Fibroblast of lung (primary cell): ENCODE data around the gene PLEKHM2. TPM values are rescaled to one million over a fixed set of nuclear protein-coding genes. Genes with fewer than 3 reads are reported as not detected.

Experiments
- DNase-seq, 2 donors: peaks; one replicate each; pipeline versions ENCODE4 v3.0.0 to v3.0.0-alpha.2; 2010; ENCODE audit warnings: low read depth in 2 of 2
- H2AFZ ChIP-seq: 2 replicates; pipeline ENCODE4 v1.5.1; 2012; ENCODE audit warnings: low read length, control low read depth, inconsistent platforms
- H3K27ac ChIP-seq: 2 replicates; pipeline ENCODE4 v1.5.1; 2011; ENCODE audit warnings: low read length, control low read depth; ENCODE audit not compliant: insufficient read depth
- H3K27me3 ChIP-seq: 2 replicates; pipeline ENCODE4 v1.5.1; 2011; ENCODE audit warnings: mild to moderate bottlenecking, low read length; ENCODE audit not compliant: control insufficient read depth, insufficient read depth
- H3K36me3 ChIP-seq: 2 replicates; pipeline ENCODE4 v1.5.1; 2011; ENCODE audit warnings: low read length; ENCODE audit not compliant: control insufficient read depth, insufficient read depth
- H3K4me1 ChIP-seq: 2 replicates; pipeline ENCODE4 v1.5.1; 2011; ENCODE audit warnings: low read length; ENCODE audit not compliant: control insufficient read depth, insufficient read depth; ENCODE audit errors: extremely low read depth
- H3K4me2 ChIP-seq: 2 replicates; pipeline ENCODE4 v1.5.1; 2011; ENCODE audit warnings: low read length, control low read depth; ENCODE audit not compliant: insufficient read depth; ENCODE audit errors: extremely low read depth
- H3K4me3 ChIP-seq, 4 experiments: fragments of 200-600 bp in 1 of 4; sonication (generic) in 1 of 4; replicated peaks in 1 of 4; 2 replicates each; pipeline ENCODE4 v1.5.1; 2011 to 2016; ENCODE audit warnings: low read length in 4 of 4, low read depth in 3 of 4, mild to moderate bottlenecking in 3 of 4, control low read depth in 2 of 4, inconsistent platforms in 1 of 4, mixed read lengths in 1 of 4; ENCODE audit not compliant: insufficient read depth in 1 of 4; ENCODE audit errors: control extremely low read depth in 1 of 4
- H3K79me2 ChIP-seq: 2 replicates; pipeline ENCODE4 v1.5.1; 2012; ENCODE audit warnings: mild to moderate bottlenecking, low read length, inconsistent platforms; ENCODE audit not compliant: control insufficient read depth, insufficient read depth
- H3K9ac ChIP-seq: 2 replicates; pipeline ENCODE4 v1.5.1; 2011; ENCODE audit warnings: mild to moderate bottlenecking, low read length, control low read depth; ENCODE audit not compliant: insufficient read depth
- H3K9me3 ChIP-seq: 2 replicates; pipeline ENCODE4 v1.5.1; 2012; ENCODE audit warnings: low read depth, low read length; ENCODE audit not compliant: control insufficient read depth, insufficient read depth
- H4K20me1 ChIP-seq: 2 replicates; pipeline ENCODE4 v1.5.1; 2011; ENCODE audit warnings: low read length; ENCODE audit not compliant: control insufficient read depth, insufficient read depth; ENCODE audit errors: extremely low read depth
- CTCF ChIP-seq, 2 donors: IDR thresholded peaks in 1 of 2; conservative IDR thresholded peaks in 1 of 2; 1 replicate in 1 of 2; 2 replicates in 1 of 2; pipeline ENCODE4 v1.5.1; 2011 to 2012; ENCODE audit warnings: low read length in 2 of 2, control low read depth in 1 of 2, inconsistent platforms in 1 of 2, low read depth in 1 of 2, mild to moderate bottlenecking in 1 of 2
- EZH2 ChIP-seq: IDR thresholded peaks from 2 replicates; pipeline ENCODE4 v1.5.1; 2012; ENCODE audit warnings: low read length, control low read depth, mild to moderate bottlenecking; ENCODE audit errors: missing control alignments
- polyA plus RNA-seq, 2 donors: library from polyadenylated mRNA; depleted of rRNA in 1 of 2; stranded (reverse) in 1 of 2; unstranded in 1 of 2; fragments of >200 nt; gene quantifications; 2 replicates each; pipeline ENCODE4 v1.2.1, GENCODE V29; 2011 to 2012; ENCODE audit warnings: missing spikeins in 1 of 2
- total RNA-seq: library from RNA; depleted of rRNA; stranded (reverse); fragments of >200 nt; gene quantifications from 2 replicates; pipeline ENCODE4 v1.2.1, GENCODE V29; 2014

The PLEKHM2 gene
- total and polyA plus RNA-seq, 2 donors (not counting 1 experiment from before 2014, with no cell fraction given) = 27.3 to 94.6 TPM

GRCh38 chr1:15764269-15764764 is 80.2 kb downstream of the PLEKHM2 start:
- Histone ChIP-seq H3K36me3 (peaks cover 5% of the 10 kb centered on the region), H3K9me3 (no peaks in the 10 kb centered on the region), H3K27me3 (no peaks in the 10 kb centered on the region), H2AFZ (no peak overlapping the region), H3K4me2 (no peak overlapping the region), H3K9ac (no peak overlapping the region), H3K4me1 (peaks cover 10% of the 10 kb centered on the region), H3K27ac (no peak overlapping the region), H3K79me2 (peaks cover 4% of the 10 kb centered on the region), H4K20me1 (no peaks in the 10 kb centered on the region), H3K4me3 (no peak overlapping the region)
- no peak for DNase-seq
- TF ChIP-seq CTCF (conservative IDR thresholded peaks at IDR 0.05 in 1 of 2, IDR thresholded peaks at IDR 0.05 in 1 of 2; ENCODE audit: low read depth in 1 of 2, low read length in 2 of 2) (no peak), EZH2 (no peak)

- no peak overlapping the region for H3K4me3 ChIP-seq
- no peak for DNase-seq
- H3K36me3 ChIP-seq = peaks cover 5% of the 10 kb centered on the region
- H3K79me2 ChIP-seq = peaks cover 4% of the 10 kb centered on the region
- no peaks in the 10 kb centered on the region for H4K20me1 ChIP-seq
- no peak overlapping the region for H3K4me2 ChIP-seq
- no peaks in the 10 kb centered on the region for H3K27me3 ChIP-seq
- H2AFZ ChIP-seq = no peak overlapping the region
- no peak overlapping the region for H3K9ac ChIP-seq
- TF ChIP-seq EZH2 = no peak
- no peak for TF ChIP-seq CTCF (conservative IDR thresholded peaks at IDR 0.05 in 1 of 2, IDR thresholded peaks at IDR 0.05 in 1 of 2; ENCODE audit: low read depth in 1 of 2, low read length in 2 of 2)
- H3K4me1 ChIP-seq = peaks cover 8% of the 10 kb centered on the region
- no peaks in the 10 kb centered on the region for H3K9me3 ChIP-seq
- H3K27ac ChIP-seq = no peak overlapping the region
Measured at GRCh38 chr1:15764890-15765289, 80.8 kb downstream of the PLEKHM2 start.

GRCh38 chr1:15765495-15766194 is 81.5 kb downstream of the PLEKHM2 start:
- Histone ChIP-seq H3K36me3 (peaks cover 8% of the 10 kb centered on the region), H4K20me1 (no peaks in the 10 kb centered on the region), H2AFZ (no peak overlapping the region), H3K4me2 (no peak overlapping the region), H3K79me2 (peaks cover 4% of the 10 kb centered on the region), H3K27ac (no peak overlapping the region), H3K27me3 (no peaks in the 10 kb centered on the region), H3K9me3 (no peaks in the 10 kb centered on the region), H3K4me3 (no peak overlapping the region), H3K4me1 (peaks cover 8% of the 10 kb centered on the region), H3K9ac (no peak overlapping the region)
- peak; percentile 77 to 97 for DNase-seq
- no peak for TF ChIP-seq EZH2
- no peak for TF ChIP-seq CTCF (conservative IDR thresholded peaks at IDR 0.05 in 1 of 2, IDR thresholded peaks at IDR 0.05 in 1 of 2; ENCODE audit: low read depth in 1 of 2, low read length in 2 of 2)
